HepG2 (cell line): ENCODE results near the gene FXN. TPM values are rescaled to one million over a fixed set of nuclear protein-coding genes. Genes with fewer than 3 reads are reported as not detected.

Experiments
- ATAC-seq: fragments of 200-7000 bp; cut with Tn5 transposase; 3 replicates; pipeline ENCODE4 v1.9.1; 2020; ENCODE audit warnings: mild to moderate bottlenecking, moderate library complexity
- BruUV-seq: library from RNA; stranded (reverse); fragments of 400-500 nt; replicated peaks from 2 replicates; lab custom pipeline; 2021; lab: Mats Ljungman, UMichigan
- CTCF ChIA-PET: fragments of 300-600 bp; formaldehyde crosslinking; extraction: SDS; loops from one replicate; lab custom pipeline; 2021; ENCODE audit warnings: low total read pairs, inconsistent platforms, low intra/inter-chr PET ratio; lab: Yijun Ruan, JAX
- POLR2A ChIA-PET: fragments of 350-600 bp; sonication (Branson Sonifier 250); formaldehyde crosslinking; loops from one replicate; lab custom pipeline; 2020; ENCODE audit warnings: antibody characterized with exemption, inconsistent platforms; lab: Yijun Ruan, JAX
- DNase-seq: peaks from one replicate; pipeline ENCODE4 v3.0.0-alpha.2; 2015; ENCODE audit warnings: low spot score
- FAIRE-seq: peaks from 3 replicates; lab custom pipeline; 2011; peaks lifted over from hg19 to GRCh38; lab: Jason Lieb, UNC
- H2AFZ ChIP-seq: one replicate; pipeline ENCODE4 v1.6.1; 2011; ENCODE audit warnings: low read length, inconsistent platforms
- H3K27ac ChIP-seq: fragments of 300-600 bp; 3 replicates; pipeline ENCODE4 v1.8.0; 2011; ENCODE audit warnings: mixed run types, mild to moderate bottlenecking, mixed read lengths, low read length, inconsistent platforms; ENCODE audit not compliant: insufficient read depth; ENCODE audit errors: extremely low read length
- H3K27me3 ChIP-seq, 2 experiments: fragments of 200-600 bp in 1 of 2; 2 replicates in 1 of 2; 3 replicates in 1 of 2; pipeline versions ENCODE4 v1.6.0 to v1.8.0; 2011; ENCODE audit warnings: low read length in 2 of 2, mild to moderate bottlenecking in 2 of 2, moderate library complexity in 2 of 2, inconsistent platforms in 1 of 2; ENCODE audit not compliant: insufficient read depth in 2 of 2, control insufficient read depth in 1 of 2
- H3K36me3 ChIP-seq, 2 experiments: fragments of 200-600 bp in 1 of 2; replicated peaks in 1 of 2; 2 replicates in 1 of 2; 3 replicates in 1 of 2; pipeline versions ENCODE4 v1.5.1 to v1.8.0; 2011; ENCODE audit warnings: low read length in 2 of 2, inconsistent platforms in 1 of 2; ENCODE audit not compliant: insufficient read depth in 2 of 2, control insufficient read depth in 1 of 2
- H3K4me1 ChIP-seq: 2 replicates; pipeline ENCODE4 v1.5.1; 2012; ENCODE audit warnings: low read length, inconsistent platforms; ENCODE audit not compliant: insufficient read depth
- H3K4me2 ChIP-seq: 2 replicates; pipeline ENCODE4 v1.6.0; 2011; ENCODE audit warnings: low read depth, low read length, inconsistent platforms
- H3K4me3 ChIP-seq, 3 experiments: fragments of 200-600 bp in 1 of 3; sonication (generic), shearing (Covaris generic) in 1 of 3; replicated peaks in 1 of 3; 2 replicates each; pipeline ENCODE4 v1.5.1; 2011 to 2016; ENCODE audit warnings: low read length in 3 of 3, inconsistent platforms in 2 of 3, low read depth in 2 of 3, mild to moderate bottlenecking in 2 of 3, control low read depth in 1 of 3, mixed read lengths in 1 of 3; ENCODE audit not compliant: insufficient read depth in 1 of 3
- H3K79me2 ChIP-seq: one replicate; pipeline ENCODE4 v1.6.1; 2011; ENCODE audit warnings: low read length, inconsistent platforms; ENCODE audit not compliant: insufficient read depth
- H3K9ac ChIP-seq: 2 replicates; pipeline ENCODE4 v1.6.0; 2011; ENCODE audit warnings: mild to moderate bottlenecking, low read depth, low read length, inconsistent platforms; ENCODE audit not compliant: insufficient read depth
- H3K9me3 ChIP-seq: 2 replicates; pipeline ENCODE4 v1.5.1; 2012; ENCODE audit warnings: mild to moderate bottlenecking, low read length
- H4K20me1 ChIP-seq: 2 replicates; pipeline ENCODE4 v1.6.0; 2011; ENCODE audit warnings: inconsistent platforms, mild to moderate bottlenecking, low read length, moderate library complexity; ENCODE audit not compliant: insufficient read depth
- AKAP8 ChIP-seq: sonication (generic); formaldehyde crosslinking; IDR thresholded peaks from 2 replicates; pipeline ENCODE4 v1.5.1; 2020; ENCODE audit warnings: mild to moderate bottlenecking, missing genetic modification reagents
- BORCS8-MEF2B ChIP-seq: sonication (generic); formaldehyde crosslinking; IDR thresholded peaks from 2 replicates; pipeline ENCODE4 v1.8.0; 2022; ENCODE audit warnings: mild to moderate bottlenecking, missing genetic modification reagents
- ELF3 ChIP-seq: IDR thresholded peaks from 2 replicates; pipeline ENCODE4 v1.6.1; 2016; ENCODE audit warnings: missing genetic modification reagents, missing compliant biosample characterization
- GATAD2A ChIP-seq: IDR thresholded peaks from 2 replicates; pipeline ENCODE4 v1.6.1; 2016
- HNF1B ChIP-seq: sonication (generic); formaldehyde crosslinking; IDR thresholded peaks from 2 replicates; pipeline ENCODE4 v1.5.1; 2020; ENCODE audit warnings: mild to moderate bottlenecking, moderate library complexity, missing genetic modification reagents
- HOXA9 ChIP-seq: sonication (generic); formaldehyde crosslinking; IDR thresholded peaks from 2 replicates; pipeline ENCODE4 v1.8.1; 2022; ENCODE audit warnings: missing genetic modification reagents, mild to moderate bottlenecking, moderate library complexity, borderline replicate concordance
- MATR3 ChIP-seq: sonication (generic); formaldehyde crosslinking; IDR thresholded peaks from 2 replicates; pipeline ENCODE4 v1.4.0; 2020; ENCODE audit warnings: missing genetic modification reagents
- POGZ ChIP-seq: sonication (generic); formaldehyde crosslinking; IDR thresholded peaks from 2 replicates; pipeline ENCODE4 v1.4.0; 2020; ENCODE audit warnings: mild to moderate bottlenecking, missing genetic modification reagents
- RCOR2 ChIP-seq: IDR thresholded peaks from 2 replicates; pipeline ENCODE4 v1.6.1; 2016; ENCODE audit warnings: missing biosample characterization, missing genetic modification reagents
- RELA ChIP-seq: sonication (generic); formaldehyde crosslinking; IDR thresholded peaks from 2 replicates; pipeline ENCODE4 v1.4.0; 2020; ENCODE audit warnings: missing genetic modification reagents
- XRCC5 ChIP-seq: fragments of 200-400 bp; formaldehyde crosslinking; optimal IDR thresholded peaks from 2 replicates; pipeline ENCODE3; 2017; ENCODE audit warnings: mild to moderate bottlenecking, low read length
- ZBTB25 ChIP-seq: IDR thresholded peaks from 2 replicates; pipeline ENCODE4 v1.6.1; 2018; ENCODE audit warnings: missing genetic modification reagents
- ZSCAN9 ChIP-seq: IDR thresholded peaks from 2 replicates; pipeline ENCODE4 v1.6.1; 2016; ENCODE audit warnings: borderline replicate concordance
- WGBS: methylation state at CpG from one replicate; pipeline ENCODE4 v1.1.6; 2017; ENCODE audit warnings: low lambda C conversion rate; 5-methylcytosine and 5-hydroxymethylcytosine counted together
- in situ Hi-C: cut with HindIII; loops from 2 replicates; pipeline ENCODE4 v1.10.0; 2017; ENCODE audit warnings: low pct_unique_long_range_greater_than_20kb; ENCODE audit not compliant: extremely low pct_ligation_motif_present
- intact Hi-C: fragments of 100-400 bp; cut with micrococcal nuclease; formaldehyde crosslinking; loops from one replicate; pipeline ENCODE4 v1.10.0; 2022; ENCODE audit not compliant: unreplicated experiment
- polyA plus RNA-seq, 8 experiments: library from polyadenylated mRNA; depleted of rRNA in 3 of 8; stranded (reverse) in 7 of 8; unstranded in 1 of 8; fragments of >200 nt; fragmentation: Illumina TruSeq in 4 of 8; extraction: Trizol in 4 of 8; gene quantifications; 2 replicates each; pipeline versions ENCODE4 v1.2.1 to v1.2.3, GENCODE V29; 2011 to 2016; ENCODE audit warnings: low read depth in 4 of 8, missing spikeins in 1 of 8, mixed read lengths in 1 of 8; ENCODE audit not compliant: insufficient read depth in 1 of 8
- total RNA-seq, 5 experiments: library from RNA; depleted of rRNA; stranded (reverse); fragments of >200 nt; fragmentation: Illumina TruSeq; extraction: Trizol; gene quantifications; 2 replicates each; pipeline ENCODE4 v1.2.3, GENCODE V29; 2016; ENCODE audit warnings: low read depth in 1 of 5
- TF ChIP-seq, protein P1 (sequence below): sonication (generic); formaldehyde crosslinking; IDR thresholded peaks from 2 replicates; pipeline ENCODE4 v1.8.0; 2022; ENCODE audit warnings: missing genetic modification reagents, mild to moderate bottlenecking, moderate library complexity, borderline replicate concordance
- TF ChIP-seq, protein P2 (sequence below): IDR thresholded peaks from 2 replicates; pipeline ENCODE4 v1.4.0; 2020; ENCODE audit warnings: mild to moderate bottlenecking, missing genetic modification reagents

FXN gene
- total and polyA plus RNA-seq, 2 of the 13 experiments (the other 11 are each of a cell fraction or from before 2014, with no cell fraction given): 24.1 to 26.0 TPM

DNA sequence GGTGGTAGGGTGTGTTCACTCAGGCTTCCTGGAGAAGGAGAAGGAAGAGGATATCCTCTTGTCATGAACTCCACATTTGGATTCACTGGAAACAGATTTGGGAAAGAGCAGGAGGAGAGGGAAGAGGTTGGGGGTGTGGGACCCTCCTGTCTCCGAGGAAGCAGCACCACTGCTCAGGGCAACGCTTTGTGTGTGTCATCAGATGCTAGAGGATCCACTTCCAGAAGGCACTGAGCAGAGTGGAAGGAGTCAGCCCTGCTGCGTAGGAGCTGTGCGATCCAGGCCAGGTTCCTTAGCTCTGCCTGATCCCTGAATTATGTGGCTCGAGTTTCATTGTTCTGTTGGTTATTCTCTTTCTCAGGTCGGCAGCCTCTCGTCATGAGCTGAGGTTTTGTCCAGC lies 101.2 kb downstream of the FXN start:
- peaks cover 89% of the 10 kb centered on the region for H3K79me2 ChIP-seq
- in situ Hi-C loops (no loop called here), intact Hi-C loops (no loop called here)
- H4K20me1 ChIP-seq: peaks cover 41% of the 10 kb centered on the region
- ChIA-PET POLR2A (interaction anchor here (1.6 kb wide), 1 partner anchor 15 kb away, joined by 7 read pairs; no protein-coding TSS in a partner anchor), CTCF (no interaction called here)
- no peaks in the 10 kb centered on the region for H3K27me3 ChIP-seq
- no peak overlapping the region for H3K9ac ChIP-seq
- no peak overlapping the region for H2AFZ ChIP-seq
- peaks cover 25 to 75% of the 10 kb centered on the region in 2 experiments for H3K36me3 ChIP-seq
- no peak for FAIRE-seq
- DNase-seq: no peak
- no TSS peak for BruUV-seq
- no peak overlapping the region for H3K4me2 ChIP-seq
- ATAC-seq: no peak
- no peak overlapping the region for H3K4me3 ChIP-seq
- H3K27ac ChIP-seq: no peak overlapping the region
- WGBS: 96% methylated on average over 7 of the region's 7 CpGs
- H3K9me3 ChIP-seq: no peaks in the 10 kb centered on the region
- peaks cover 46% of the 10 kb centered on the region for H3K4me1 ChIP-seq
- TF ChIP-seq RELA (CRISPR knock-in tag) (no peak), BORCS8-MEF2B (CRISPR knock-in tag) (no peak), ZBTB25 (no peak), ELF3 (no peak), MATR3 (CRISPR knock-in tag) (no peak), XRCC5 (no peak), GATAD2A (CRISPR knock-in tag) (no peak), RCOR2 (CRISPR knock-in tag) (no peak), HNF1B (no peak), POGZ (CRISPR knock-in tag) (no peak), HOXA9 (CRISPR knock-in tag) (no peak), ZSCAN9 (CRISPR knock-in tag) (no peak), AKAP8 (CRISPR knock-in tag) (no peak)
- TF ChIP-seq, protein P1, sequence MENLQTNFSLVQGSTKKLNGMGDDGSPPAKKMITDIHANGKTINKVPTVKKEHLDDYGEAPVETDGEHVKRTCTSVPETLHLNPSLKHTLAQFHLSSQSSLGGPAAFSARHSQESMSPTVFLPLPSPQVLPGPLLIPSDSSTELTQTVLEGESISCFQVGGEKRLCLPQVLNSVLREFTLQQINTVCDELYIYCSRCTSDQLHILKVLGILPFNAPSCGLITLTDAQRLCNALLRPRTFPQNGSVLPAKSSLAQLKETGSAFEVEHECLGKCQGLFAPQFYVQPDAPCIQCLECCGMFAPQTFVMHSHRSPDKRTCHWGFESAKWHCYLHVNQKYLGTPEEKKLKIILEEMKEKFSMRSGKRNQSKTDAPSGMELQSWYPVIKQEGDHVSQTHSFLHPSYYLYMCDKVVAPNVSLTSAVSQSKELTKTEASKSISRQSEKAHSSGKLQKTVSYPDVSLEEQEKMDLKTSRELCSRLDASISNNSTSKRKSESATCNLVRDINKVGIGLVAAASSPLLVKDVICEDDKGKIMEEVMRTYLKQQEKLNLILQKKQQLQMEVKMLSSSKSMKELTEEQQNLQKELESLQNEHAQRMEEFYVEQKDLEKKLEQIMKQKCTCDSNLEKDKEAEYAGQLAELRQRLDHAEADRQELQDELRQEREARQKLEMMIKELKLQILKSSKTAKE: no peak
- TF ChIP-seq, protein P2, sequence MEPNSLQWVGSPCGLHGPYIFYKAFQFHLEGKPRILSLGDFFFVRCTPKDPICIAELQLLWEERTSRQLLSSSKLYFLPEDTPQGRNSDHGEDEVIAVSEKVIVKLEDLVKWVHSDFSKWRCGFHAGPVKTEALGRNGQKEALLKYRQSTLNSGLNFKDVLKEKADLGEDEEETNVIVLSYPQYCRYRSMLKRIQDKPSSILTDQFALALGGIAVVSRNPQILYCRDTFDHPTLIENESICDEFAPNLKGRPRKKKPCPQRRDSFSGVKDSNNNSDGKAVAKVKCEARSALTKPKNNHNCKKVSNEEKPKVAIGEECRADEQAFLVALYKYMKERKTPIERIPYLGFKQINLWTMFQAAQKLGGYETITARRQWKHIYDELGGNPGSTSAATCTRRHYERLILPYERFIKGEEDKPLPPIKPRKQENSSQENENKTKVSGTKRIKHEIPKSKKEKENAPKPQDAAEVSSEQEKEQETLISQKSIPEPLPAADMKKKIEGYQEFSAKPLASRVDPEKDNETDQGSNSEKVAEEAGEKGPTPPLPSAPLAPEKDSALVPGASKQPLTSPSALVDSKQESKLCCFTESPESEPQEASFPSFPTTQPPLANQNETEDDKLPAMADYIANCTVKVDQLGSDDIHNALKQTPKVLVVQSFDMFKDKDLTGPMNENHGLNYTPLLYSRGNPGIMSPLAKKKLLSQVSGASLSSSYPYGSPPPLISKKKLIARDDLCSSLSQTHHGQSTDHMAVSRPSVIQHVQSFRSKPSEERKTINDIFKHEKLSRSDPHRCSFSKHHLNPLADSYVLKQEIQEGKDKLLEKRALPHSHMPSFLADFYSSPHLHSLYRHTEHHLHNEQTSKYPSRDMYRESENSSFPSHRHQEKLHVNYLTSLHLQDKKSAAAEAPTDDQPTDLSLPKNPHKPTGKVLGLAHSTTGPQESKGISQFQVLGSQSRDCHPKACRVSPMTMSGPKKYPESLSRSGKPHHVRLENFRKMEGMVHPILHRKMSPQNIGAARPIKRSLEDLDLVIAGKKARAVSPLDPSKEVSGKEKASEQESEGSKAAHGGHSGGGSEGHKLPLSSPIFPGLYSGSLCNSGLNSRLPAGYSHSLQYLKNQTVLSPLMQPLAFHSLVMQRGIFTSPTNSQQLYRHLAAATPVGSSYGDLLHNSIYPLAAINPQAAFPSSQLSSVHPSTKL: no peak
